Inflammatory macrophage treated with lipopolysaccharide for 4 hours (primary cell): ENCODE results near the gene UNC119B.

Experiments used
- DNase-seq: peaks from one replicate; pipeline ENCODE4 v3.0.0-alpha.2; 2020

Gene UNC119B

DNA sequence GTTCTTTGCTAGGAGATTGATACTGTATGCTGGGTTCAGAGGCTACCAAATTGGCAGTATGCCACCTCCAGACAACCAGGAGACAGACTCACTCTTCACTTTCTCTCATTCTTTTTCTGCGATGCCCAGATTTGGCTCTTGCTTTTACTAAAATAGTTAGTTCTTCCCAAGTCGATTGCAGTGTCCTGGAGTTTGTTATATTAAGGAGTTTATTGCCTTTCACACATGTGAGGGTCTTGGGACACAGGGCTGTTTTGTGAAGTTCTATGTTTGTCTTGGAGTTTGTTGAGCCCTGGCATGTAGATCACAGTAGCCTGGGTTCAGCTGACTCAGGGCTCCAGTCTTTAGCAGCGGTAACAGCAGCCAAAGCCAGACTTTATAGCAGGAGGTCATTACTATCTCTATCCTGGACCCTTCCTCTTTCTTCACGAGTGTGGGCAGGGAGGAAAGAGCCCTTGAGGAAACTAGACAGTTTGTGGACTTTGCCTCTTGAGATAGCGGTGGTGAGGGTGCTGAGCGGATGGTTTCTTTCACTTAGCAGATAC is 21.7 kb upstream of the UNC119B start:
- peak; percentile 45 for DNase-seq

GRCh38 chr12:120689397-120690082 is 20.7 kb upstream of the UNC119B start:
- DNase-seq, result no peak

DNA sequence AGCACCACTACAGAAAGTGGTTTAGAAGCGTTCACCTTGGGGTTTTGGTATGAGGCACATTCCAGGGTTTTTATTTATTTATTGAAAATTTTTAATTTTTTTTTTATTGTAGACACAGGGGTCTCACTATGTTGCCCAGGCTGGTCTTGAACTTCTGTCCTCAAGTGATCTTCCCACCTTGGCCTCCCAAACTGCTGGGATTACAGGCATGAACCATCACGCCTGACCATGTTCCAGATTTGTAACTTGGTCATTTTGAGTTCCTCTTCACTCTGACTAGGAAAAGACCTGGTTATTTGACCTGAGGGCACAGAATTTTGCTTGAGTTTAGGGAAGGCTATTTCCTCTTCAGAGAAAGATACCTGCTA is 20.2 kb upstream of the UNC119B start:
- DNase-seq, result no peak

- DNase-seq, result no peak
Observed at GRCh38 chr12:120690978-120691377, 19.3 kb upstream of the UNC119B start.

GRCh38 chr12:120692524-120693033 is 17.7 kb upstream of the UNC119B start:
- DNase-seq, result no peak

GRCh38 chr12:120693848-120694247 is 16.4 kb upstream of the UNC119B start:
- no peak for DNase-seq

DNA sequence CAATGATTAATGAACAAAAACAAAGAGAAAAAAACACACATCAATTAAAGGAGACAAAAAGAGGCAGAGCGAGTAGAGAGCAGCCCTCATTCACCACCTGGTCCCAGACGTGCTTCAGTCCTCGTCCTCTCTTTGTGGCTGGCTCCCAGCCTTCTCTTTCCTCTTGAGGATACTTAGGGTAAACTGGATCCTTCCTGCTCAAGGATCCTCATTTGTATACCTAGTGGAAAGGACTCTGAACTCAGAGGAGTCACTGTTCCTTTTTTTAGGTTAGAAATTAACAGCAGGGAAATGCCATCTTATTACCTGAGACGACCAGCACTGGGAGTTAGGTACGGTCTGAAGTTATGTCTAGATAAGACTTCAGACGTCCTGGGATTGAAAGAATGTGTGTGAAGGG is 13.6 kb upstream of the UNC119B start:
- DNase-seq, result no peak

DNA sequence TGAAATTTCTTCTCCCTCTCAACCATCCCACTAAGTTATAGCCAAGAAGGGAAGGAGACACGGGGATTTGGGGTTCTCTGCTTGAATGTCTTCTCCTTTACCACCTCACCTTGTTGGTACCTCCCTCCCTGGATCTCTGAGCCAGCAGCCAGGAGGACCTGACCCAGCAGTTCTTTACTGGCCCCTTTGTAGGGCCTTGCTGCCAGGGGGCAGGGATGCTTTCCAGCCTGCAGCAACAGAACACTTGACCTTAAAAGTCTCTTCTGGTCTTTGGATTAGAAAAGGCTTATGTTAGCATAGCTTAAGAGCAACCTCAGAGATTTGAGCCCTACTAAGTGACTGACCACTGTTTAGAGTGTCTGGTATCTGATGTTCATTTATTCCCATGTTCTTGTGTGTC is 12.9 kb upstream of the UNC119B start:
- no peak for DNase-seq

DNA sequence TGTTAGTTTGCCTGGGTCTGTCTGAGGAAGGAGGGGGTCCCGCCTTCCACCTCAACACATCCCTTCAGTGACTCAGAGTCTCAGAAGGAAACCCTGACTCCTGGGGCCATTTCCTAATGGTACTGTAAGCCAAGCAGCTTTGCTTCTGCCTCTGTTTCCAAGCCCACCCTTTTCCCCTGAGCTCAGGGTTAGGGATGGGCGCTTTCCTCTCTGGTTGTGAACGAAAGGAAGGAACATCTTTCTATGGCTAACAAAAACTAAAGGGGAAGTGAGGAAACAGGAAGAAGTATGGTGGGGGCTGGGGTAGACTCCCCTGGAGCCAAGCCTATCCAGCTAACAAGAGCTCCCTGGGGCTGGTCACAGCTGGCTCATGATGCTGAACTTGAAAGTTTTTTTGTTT is 11.6 kb upstream of the UNC119B start:
- DNase-seq, result peak; percentile 26

DNA sequence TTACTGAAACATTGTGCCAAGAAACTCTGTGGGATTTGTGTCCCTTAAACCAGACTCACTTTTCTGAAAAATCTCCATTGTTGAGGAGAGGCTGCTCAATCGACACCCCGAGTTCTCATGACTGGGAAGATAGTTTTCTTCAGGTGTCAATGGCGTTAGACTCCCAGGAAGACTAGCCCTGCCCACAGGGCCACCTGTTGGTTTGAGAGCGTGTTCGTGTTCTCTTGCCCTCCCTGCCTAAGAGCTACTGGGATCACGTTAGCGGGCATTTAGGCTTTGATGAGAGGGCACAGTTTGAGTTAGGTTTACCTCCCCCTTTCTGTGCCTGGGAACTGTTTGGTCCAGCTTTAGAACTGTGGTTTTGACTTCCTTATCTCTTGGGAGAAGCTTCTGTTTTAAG is 10.7 kb upstream of the UNC119B start:
- DNase-seq, result no peak

DNA sequence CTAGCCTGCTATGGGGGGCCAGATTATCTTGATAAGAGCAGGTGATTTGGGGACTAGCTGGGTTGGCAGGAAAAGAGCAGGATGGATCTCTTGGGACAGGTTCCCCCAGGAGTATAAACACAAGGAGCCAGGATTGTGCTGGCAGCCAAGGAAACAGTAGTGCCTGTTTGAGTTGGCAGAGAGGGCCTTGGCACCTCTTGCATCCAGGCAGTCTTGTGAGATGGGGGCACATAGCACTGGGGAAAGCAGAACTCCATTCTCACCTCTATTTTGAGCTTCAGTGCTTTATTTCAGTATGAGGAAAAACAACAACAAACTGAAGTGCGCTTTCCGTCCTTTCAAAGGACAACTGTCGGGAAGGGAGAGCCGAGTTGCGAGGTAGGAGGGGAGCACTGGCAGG is 9.4 kb upstream of the UNC119B start:
- DNase-seq, result no peak

DNA sequence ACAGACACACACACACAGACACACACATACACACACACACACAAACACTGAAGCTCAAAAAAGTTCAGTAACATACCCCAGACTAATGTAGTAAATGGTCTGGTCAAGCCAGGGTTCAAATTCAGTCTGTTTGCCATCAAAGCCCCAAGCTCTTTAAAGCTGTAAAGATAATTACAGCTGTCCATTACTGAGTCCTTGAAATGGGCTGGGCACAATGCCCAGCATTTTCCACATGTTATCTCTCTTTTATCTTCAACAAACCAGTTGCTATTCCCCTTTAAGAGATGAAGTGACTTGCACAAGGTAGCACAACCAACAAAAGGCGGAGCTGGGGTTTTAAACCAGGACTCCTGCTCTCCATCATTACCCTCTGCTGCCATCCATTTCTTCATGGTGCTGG is 7.6 kb upstream of the UNC119B start:
- no peak for DNase-seq

DNA sequence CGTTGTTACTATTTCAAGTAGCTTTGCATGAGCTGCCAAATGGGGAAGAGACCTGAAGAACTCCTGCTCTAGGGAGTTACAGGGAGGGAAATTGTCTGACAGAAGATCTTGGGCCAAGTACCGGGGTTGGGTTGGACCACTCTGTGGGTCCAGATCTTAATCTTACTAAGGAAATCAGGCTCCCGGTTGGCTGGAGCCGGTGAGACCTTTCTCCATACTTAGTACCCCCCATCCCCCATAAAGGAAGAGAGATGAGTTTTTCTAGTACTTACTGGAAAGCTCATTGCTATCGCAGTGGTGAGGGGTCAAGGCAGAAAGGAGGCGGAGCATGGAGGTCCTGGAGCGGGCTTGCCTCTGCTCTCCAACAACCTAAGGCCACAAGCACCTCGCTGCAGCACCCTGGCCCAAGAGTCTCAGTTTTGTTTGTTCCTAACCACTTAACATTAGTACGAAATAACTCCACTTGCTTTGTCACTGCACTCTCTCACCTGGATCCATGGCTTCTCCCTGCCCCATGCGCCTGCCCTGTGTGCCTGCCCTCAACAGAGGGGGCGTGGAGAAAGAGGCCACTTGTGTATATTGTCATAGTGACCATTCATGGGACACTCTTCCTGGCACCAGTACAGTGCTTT is 6.8 kb upstream of the UNC119B start:
- no peak for DNase-seq

- DNase-seq, result no peak
Observed at GRCh38 chr12:120705618-120706017, 4.6 kb upstream of the UNC119B start.

GRCh38 chr12:120706029-120706428 is 4.2 kb upstream of the UNC119B start:
- no peak for DNase-seq

DNA sequence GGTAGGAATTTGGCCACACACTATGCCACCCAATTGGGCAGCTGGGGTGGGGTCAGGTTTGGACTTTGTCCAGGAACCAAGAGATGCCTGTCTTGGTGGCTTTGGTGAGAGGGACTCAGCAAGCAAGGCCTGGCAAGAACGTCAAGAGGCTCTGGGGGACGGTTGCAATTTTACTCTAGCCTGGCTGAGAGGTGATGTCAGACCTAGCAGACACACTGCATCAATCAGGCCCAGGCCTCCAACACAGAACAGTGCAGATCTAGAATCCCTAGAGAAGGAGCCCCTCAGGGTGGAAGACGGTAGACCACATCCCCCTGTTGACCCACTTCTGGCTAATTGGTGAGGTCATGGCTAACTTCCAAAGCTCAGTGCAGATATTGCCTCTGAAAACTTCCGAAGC is 1.6 kb upstream of the UNC119B start:
- DNase-seq, result no peak

DNA sequence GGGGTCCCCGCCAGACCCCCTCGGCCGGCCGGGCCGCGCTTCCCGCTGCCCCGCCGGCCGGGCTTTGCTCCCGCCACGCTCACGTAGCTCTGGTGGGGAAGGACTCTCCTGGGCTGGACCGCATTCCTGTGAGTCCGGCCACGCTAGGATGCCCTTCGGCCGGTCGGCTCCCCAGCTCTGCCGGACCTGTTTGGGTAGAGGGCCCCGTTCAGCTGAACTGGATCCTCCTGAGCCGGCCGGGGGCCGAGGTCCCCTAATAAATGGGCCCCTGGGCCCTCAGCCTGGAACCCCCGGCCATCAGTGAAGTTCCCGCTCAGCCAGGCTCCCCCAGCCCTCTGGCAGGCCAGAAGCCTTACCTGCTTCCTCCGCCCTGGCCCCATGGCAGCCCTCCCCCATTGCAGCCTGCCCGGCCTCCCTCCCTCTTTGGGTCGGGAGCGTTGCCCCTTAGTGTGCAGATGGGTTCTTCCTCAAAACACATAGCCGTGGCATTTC is 593 bp downstream of the UNC119B start:
- DNase-seq, result no peak

DNA sequence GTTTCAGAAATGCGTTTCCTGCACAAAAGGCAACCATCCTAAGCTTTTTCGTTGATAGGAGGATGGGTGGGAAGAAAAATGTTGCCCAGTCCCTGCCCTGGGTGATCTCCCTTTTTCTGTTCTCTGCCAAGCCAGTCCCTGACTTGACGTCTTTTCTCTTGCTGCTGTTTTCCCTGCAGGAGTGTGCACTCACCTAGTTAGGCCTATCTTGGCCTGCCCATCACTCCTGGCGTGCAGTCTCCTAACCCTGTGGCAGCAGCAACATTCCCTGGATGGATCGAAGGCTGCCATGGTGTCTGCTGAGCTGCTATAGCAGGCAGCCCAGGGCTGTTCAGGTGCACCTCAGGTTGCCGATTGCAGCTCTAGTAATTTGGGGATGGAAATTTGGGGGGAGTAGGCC is 1.2 kb downstream of the UNC119B start:
- no peak for DNase-seq

- no peak for DNase-seq
Observed at GRCh38 chr12:120712610-120713009, 2.4 kb downstream of the UNC119B start.

- DNase-seq, result peak; percentile 86
Observed at GRCh38 chr12:120713861-120714482, 3.7 kb downstream of the UNC119B start.

DNA sequence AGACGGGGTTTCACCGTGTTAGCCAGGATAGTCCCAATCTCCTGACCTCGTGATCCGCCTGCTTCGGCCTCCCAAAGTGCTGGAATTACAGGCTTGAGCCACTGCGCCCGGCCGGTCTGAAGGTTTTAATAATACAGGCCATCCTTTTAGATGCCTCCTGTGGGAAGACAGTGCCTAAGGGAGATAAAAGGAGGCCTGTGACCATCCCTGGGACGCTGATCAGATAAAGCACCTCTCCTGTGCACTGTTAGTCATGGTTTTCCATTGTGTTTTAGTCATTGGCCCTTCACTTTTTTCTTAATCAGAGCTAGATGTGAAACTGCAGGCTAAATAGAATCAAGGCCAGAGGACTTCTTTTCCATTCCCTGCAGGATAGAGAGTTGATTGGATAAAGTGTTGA is 7.8 kb downstream of the UNC119B start:
- DNase-seq, result no peak

DNA sequence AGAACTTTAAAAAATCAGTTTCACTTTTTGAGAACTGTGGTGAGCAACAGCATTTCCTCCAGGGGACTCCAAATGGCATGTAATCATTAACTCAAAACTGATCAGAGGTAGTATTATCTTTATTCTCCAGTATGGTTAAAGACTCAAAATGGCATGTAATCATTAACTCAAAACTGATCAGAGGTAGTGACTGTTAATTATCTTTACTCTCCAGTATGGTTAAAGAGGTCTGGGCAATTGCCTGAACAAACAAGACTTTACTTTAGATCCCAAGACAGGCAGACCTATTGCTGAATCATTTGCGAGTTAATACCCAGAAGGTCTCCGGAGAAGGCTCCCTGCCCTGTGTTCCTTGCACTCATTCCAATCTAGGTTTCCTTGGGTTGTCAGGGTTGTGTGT is 8.8 kb downstream of the UNC119B start:
- no peak for DNase-seq

GRCh38 chr12:120719496-120720233 is 9.4 kb downstream of the UNC119B start:
- DNase-seq, result no peak
